SKM-1 (cell line): ENCODE data around the gene ACSL6.

ENCODE experiments used
- DNase-seq: peaks from one replicate; lab custom pipeline; 2025; ENCODE audit not compliant: unreplicated experiment; lab: John Stamatoyannopoulos, UW

Gene ACSL6

DNA sequence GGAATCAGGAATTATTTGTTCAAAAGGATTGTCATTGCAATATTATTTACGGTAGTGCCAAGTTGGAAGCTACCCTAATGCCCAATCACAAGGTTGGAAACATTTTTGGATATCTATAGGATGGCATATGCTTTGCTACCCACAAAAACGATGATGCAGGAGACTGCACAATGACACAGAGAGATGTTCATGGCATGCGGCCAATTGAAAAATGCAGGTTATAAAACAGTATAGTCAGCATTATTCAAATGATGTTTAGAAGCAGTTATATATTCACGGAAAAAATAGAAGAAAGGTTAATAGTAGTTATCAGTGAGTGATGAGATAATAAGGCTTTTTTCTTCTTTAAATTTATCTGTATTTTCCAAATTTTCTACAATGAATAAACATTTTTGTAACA, 5.9 kb upstream of the ACSL6 start:
- no peak for DNase-seq

GRCh38 chr5:132016721-132017250, 5.3 kb upstream of the ACSL6 start:
- no peak for DNase-seq

GRCh38 chr5:132013711-132014110, 2.3 kb upstream of the ACSL6 start:
- no peak for DNase-seq

DNA sequence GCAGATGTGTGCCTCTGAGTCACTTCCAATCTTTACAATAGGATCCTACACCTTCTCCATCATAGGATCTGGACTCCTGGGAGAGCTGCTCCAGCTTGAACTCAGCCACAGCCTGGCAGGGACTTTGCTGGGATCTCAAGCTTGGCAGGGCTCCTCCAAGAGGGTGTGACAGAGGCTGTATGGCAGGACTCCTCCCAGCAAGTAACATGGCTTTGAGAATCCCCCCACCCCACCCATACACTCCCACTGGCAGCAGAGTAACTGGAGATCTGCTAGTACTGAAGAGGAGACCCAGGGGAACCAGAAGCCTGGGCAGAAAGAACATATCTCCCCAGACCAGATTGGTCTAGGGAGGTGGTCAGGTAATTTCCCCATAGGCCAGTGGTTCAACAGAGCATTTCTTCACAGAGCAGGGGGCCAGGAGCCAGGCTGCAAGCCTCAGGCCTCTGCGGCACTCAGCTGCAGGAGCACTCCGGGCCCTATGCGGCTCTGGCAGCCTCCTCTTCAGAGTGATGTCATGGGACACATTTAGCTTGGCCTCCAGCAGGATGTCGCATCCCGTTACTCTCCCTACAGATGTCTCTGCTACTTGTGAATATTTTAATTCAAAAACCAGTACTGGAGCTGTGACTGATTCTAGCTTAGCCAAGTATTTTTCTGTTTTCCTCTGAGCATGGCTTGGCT, 1.7 kb upstream of the ACSL6 start:
- no peak for DNase-seq

- DNase-seq = no peak
These were observed 1.0 kb upstream of the ACSL6 start for GRCh38 chr5:132012371-132013005.

DNA sequence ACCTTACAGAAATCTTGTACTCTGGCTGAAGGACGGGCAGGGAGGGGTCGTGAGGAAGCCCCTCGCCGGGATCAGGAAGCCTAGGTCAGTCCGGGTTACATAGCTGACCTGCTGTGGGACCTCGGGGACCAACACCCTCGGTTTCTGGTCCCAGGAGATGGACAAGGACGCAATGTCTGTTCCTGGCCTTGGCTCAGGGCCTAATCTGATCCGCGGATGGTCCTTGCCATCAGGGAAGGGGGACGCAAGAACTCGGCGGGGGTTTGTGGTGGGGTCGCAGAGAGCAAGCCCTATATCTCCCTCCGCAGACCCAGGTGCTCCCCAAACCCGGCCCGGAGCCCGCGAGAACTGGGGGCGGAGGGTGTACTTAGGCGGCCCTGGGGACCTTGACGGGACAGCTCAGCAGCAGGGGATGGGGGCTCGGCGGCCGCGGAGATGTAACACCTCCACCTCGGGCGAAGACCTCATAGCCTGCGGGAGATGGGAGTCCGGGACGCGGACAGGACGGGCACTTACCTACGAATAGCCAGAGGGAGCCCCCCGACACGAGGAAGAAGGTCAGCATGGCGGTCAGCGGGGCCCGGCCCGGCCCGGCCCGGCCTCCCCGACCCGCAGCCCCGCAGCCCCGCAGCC, 353 bp downstream of the ACSL6 start:
- no peak for DNase-seq

DNA sequence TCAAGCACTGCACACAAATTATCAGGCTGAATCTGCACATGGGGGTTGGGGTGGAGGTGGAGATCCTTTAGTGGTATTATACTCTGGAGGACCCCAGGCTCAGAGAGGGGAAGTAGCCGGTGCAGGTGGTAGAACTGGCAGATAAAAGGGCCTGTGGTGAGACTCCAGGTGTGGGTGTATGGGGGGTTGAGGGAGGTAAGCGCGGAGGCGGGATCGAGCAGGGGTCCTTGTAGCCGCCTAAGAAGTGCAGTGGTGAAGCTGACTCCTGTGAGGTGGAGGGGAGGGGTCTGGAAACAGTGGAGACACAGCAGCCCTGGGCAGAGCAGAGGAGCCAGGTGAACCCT, 841 bp downstream of the ACSL6 start:
- no peak for DNase-seq

DNA sequence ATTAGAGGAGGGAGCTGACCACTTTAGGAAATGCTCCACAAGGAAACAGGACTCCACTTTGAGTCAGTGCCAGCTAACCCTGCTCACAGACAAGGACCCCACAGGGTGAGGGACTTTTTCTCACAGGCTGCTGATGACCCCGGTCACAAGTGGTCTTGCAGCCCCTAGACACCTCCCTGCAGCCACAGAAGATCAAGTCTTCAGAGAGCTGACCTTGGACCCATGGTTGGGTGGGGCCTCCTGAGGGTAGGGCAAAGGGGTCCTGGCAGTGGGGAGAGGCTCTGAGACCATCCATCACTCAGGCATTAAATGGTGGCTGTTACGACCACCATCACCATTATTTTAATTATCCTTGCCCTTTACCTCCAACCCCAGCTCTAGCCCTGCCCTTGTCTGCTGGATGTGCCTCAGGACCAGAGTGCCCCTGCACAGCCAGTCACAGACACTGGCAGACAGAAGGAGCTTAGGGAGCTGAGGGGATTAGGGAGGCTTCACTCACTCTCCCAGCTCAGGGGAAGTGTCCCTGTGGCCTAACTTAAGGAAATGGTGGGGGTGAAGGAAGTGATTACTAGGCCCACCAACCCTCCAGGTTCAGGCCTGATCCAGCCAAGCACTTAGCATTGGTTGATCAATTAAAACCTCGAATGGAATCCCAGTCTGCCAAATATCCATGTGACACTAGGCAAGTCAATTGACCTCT, 1.6 kb downstream of the ACSL6 start:
- no peak for DNase-seq

DNA sequence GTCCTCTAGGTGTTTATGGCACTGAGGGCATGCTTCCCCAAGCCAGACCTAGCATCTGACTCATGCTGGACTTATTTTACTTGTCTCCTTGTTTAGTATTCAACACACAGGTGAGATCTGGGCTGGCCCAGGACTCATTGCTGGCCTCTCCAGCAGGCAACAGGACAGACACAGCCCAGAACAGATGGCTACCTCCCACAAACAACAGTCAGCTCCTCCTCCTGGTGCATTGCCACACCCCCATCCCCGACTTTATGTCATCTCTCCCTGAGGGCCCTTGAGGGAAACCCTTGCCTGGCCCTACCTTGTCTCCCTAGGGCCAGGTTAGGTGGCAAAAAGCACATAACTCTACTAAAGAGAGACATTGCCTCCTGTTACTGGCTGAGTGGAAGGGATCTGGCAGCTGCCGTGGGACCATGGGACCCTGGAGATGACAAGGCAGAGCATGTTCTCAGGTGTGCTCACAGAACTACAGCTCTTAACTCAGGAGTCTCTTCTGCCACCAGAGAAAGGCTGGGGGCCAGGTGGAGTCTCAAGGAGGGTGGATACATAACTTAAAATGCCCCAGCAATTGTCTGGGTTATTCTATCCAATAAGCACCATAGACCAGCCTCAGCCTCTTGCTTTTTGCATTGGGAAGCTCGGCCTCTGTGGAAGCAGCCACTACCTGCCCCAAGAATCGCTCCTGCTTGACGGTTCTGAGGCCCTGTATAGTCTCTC, 2.3 kb downstream of the ACSL6 start:
- DNase-seq = no peak

GRCh38 chr5:132008163-132008473, 3.3 kb downstream of the ACSL6 start:
- DNase-seq = no peak

GRCh38 chr5:132007399-132008162, 3.9 kb downstream of the ACSL6 start:
- peak; percentile 60 for DNase-seq

DNA sequence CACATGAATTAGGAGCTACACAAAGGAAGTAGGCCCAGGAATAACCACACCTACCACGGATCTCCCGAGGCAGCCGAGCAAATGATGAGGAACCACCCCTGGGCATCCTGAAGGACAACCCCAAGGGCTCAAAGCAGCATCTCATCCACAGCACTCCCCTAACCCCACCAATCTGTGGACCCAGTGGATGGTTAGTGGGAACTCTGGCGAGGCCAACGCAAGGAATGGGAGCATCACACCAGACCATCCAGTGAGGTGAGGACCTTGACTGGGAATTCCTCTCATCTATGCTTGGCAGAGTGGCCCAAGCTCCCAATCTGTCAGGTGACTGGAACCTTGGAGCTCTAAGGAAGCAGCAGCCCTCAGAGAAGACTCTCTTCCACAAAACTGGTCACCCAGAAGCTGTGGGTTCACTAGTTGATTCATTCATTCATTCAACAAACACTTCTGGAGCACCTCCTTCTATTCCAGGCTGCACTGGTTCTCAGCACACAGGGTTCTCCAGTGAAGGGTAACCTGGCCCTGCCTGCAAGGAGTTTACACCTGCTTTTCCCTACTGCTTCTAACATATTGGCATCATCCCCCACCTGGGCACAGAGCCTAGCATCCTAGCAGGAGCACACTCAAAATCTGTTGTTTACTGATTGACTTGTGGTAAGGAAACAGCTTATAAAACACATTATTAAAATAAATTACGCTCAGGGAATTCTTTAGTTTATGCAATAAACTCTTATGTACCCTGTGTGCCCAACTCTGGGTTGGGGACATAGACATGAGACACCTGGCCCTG, 4.9 kb downstream of the ACSL6 start:
- DNase-seq = no peak

DNA sequence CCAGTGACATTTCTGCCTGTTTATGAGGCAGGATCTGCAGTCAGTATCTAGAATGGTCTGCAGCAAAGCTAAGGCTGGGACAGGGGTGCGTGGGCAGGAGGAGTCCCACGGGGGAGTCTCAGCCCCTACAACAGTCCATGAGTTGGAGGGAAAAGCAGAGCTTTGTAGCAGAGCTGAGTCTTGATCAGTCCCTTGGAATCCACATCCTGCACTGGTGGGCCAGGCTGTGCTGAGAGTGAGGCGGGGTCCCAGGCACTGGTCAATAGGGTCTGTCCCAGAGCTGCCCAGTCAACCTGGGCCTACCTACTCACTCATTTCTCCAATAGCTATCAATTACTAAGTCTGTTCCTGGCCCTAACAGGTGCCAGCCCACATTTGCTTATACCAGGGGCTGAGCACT, 5.9 kb downstream of the ACSL6 start:
- no peak for DNase-seq

DNA sequence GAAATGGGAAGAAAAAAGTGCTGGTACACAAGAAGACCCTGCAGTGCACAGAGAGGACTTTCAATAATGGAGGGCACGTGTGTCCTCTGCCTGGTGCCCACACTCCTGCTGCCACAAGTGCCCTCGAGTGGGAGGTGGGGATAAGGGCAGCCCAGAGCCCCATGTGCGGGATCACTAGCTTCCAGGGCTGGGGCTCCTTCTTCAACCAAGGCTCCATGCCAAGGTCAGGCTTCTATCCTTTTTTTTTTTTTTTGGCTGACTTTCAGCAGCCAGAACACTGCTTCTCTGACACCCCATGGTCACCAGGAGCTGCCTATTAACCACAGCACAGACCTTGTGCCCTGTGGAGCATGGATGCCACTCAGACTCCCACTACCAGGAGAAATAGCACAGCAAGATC, 7.5 kb downstream of the ACSL6 start:
- no peak for DNase-seq

DNA sequence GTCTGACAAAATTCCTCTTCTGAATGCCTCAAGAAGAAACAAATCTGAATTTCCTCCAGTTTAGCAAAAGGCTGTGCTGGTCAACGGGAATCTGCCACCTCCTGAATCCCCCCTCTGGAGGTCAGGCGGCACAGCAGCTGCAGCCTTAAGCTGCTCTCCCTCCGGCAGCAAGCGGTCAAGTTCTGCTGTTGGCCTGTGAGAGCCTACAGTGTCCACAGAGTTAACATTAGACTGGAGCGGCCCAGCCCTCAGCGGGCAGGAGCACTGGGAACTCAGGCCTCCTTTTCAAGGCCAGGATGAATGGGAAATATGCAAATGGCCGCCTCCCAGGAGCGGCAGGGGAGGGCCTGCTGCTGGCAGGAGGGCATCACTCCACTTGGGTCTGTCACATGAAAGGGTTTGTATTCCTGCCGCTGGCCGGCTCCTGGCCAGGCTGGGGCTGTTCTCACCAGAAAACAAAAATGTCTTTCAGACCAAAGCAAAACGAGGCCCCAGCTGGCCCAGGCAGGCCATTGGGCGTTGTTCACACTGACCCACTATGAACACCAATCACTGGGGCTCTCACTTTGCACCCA, 8.2 kb downstream of the ACSL6 start:
- no peak for DNase-seq

GRCh38 chr5:132002757-132003156, 8.7 kb downstream of the ACSL6 start:
- no peak for DNase-seq

DNA sequence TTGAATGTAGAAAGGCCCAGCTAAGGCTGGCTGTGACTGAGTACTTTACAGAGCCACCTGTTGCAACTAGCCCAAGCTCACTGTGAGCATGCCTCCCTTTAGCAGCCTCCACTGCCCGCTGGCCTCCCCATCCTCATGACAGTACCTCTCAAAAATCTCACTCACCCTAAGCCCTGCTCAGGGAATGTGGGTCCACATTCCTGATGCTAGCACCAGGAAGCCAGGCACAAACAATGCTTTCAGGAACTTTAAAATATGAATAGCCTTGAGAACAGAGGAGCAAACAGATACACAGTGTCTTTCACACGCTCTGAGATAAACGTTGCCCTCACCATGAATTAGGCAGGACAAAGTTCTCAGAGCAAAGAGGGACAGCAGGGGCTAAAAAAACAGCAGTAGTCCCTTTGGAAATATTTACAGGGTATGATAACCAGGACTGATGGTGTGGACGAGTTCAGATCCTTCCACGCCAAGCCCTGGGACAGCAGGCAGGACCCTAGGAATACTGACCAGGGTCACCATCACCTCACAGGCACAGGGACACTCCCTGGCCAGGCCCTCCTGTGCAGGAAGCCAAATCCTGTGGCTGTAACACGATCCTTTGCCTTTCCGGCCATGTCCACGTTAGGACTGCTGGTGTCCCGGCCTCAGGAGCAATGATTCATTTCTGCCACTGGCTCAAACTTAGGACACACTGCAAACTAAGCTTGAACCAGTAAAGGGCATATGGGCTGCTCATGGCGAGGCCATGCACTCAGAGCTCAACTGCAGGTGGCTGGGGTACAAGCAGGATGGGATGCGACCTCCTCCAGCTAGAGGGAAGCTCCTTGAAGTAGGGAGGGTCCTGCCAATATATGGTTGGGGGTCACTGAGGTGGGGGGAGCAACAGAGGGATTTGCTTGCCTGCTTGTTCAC, 9.6 kb downstream of the ACSL6 start:
- DNase-seq = no peak

- DNase-seq = no peak
These were observed 10.6 kb downstream of the ACSL6 start for GRCh38 chr5:132000677-132001453.
